NCI-H2029 treated with DMSO at 0.1 percent for 48 hours (cell line): ENCODE measurements around the gene ACKR3.

Experiments used
- DNase-seq: peaks from one replicate; lab custom pipeline; 2025; lab: John Stamatoyannopoulos, UW

ACKR3 gene

DNA sequence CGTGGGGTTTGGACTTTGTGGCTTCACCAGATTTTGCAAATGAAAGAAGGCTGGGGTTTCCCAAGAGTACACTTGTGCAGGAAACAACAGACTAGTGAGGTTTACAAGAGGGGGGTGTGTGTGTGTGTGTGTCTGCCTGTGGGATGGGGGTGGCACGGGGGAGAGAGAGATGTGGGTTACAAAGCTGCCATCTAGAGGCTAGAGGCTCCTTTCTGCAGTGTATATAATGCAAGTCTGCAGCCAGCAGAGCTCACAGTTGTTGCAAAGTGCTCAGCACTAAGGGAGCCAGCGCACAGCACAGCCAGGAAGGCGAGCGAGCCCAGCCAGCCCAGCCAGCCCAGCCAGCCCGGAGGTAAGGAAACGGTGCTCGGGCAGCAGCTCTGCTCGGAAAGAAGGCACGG is at the start of gene ACKR3:
ACKR3 (plus strand) TSS at position 253 of the 401 bp plus-strand sequence. CDS start 10,641 bp downstream, outside the sequence.
- peak; percentile 70 for DNase-seq

DNA sequence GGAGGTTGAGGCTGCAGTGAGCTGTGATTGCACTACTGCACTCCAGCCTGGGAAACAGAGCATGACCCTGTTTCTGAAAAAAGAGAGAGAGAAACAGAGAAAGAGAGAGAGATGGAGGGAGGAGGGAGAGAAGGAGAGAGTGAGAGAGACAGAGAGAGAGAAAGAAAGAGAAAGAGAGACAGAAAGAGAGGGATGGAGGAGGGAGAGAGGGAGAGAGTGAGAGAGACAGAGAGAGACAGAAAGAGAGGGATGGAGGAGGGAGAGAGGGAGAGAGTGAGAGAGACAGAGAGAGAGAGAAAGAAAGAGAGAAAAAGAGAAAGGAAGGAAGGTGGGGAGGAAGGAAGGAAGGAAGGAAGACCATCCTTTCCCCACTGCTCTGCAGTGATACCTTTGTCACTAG is 48.1 kb upstream of the ACKR3 start:
- DNase-seq = no peak

DNA sequence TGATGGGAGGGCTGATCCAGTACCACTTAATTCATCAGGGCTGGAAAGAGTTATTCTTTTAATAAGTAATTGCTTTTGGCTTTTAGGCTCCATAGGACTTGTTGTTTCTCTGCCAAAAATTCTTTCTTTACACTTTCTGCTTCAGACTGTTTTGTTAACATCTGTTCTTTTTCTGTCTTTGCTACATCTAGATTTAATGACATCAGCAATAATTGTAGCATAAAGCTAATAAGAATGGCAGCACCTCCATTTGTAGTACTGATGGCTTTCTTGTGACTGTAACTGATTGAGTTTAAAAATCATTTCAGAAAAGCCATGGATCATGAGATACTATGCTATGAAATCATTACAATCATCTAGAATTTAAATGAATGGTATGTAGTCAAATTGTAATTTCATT is 46.4 kb upstream of the ACKR3 start:
- DNase-seq = no peak

DNA sequence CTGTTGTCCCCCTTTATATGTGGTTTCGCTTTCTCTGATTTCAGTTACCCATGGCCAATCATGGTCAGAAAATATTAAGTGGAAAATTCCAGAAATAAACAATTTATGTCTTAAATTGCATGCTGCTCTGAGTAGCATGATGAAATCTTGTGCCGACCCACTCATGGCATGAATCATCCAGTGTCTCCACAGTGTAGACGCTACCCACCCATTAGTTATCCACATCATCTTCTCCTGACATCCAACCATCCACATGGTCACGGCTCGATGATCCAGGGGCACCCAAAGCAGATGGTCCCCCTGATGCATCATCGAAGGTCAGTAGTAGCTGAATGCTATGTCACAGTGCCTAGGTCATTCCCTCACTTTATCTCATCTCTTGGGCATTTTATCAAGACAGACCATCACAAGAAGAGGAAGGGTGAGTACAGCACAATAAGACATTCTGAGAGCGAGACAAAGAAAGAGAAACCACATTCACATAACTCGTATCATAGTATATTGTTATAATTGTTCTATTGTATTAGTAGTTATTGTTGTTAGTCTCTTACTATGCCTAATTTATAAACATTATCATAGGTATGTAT is 44.1 kb upstream of the ACKR3 start:
- DNase-seq = no peak

DNA sequence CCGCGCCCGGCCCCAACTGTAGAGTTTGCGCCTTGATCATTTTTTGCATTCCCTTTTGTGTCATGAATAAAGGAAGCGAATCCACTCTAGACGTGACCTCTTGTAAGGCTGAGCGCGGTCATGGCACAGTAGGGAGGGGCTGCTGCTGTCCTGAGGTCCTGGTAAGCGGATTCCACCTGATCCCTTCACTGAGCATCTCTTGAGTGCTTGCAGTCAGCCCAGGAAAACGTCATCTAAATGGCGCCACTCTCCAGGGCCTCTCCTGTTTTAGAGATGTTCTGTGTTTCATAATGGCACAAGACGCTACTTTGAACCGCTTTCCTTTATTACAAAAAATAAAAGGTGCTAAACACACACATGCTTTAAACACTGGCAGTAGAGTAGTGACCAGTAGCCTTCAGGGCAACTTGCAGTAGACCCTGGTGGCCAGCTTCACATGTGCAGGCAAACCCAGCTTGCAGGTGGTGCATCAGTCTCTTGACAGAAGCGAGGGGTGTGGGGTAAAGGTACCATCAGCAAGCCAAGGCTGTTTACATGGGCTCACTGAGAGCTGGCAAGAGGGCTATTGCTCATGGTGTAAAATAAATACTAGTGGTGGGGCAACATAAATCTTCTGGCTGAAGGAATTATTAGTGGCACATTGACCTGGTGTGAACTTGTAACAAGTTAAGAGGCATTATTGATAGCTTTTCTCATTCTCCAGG is 43.0 kb upstream of the ACKR3 start:
- DNase-seq = no peak

DNA sequence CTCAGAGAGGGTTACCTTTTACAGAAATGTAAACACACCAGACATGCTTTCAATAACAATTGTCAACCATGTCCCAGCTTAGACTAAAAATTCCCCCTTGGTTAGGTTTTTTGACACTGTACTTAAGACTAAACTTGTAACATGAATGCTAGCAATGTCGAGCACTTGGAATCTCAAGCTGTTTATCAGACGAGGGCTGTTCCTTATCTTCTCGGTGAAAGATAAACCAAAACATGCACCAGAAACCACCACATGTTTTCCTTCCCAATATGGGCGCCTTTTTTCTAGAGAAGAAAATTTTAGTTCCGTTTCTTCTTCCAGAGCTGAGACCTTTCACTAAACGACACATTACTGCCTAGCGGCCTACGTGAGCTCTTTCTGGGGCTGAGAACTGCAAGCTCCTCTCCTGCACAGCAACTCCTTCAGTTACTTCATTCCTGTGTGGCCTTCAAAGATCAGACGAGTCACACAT is 42.4 kb upstream of the ACKR3 start:
- no peak for DNase-seq

DNA sequence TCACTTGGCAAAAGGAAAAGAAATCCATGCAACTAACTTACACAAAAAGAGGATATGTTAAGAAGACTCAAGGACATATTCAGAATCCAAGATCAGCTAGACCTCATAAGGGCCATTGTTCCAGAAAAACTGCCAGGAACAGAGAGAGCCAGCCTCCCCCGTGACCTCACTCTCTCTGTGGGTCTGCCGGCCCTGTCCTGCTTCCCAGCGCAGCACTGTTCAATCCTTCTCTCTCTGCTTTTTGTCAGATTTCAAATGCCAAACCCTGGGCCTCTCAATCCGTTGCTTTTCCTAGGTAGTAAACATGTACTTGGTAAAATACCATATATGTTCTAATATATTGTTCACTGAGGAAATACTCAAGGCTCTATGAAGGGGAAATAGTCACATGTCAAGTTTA is 40.0 kb upstream of the ACKR3 start:
- DNase-seq = no peak

DNA sequence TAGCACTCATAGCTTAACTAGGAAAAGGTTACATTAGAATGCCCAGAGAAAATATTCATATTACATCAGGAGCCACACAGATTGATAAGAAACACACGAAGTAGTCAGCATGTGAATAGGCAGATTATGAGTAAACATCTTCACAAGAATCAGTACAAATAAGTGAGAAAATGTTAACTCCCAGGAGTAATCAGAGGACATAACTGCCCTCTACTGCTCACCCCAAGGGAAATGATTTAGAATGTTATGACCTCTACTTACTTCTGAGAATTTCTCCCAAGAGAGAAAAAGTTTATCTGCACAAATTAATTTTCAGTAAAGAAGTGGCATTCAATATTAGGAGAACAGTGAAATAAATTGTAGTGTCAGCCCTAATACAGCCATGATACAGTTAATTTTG is 39.1 kb upstream of the ACKR3 start:
- DNase-seq = no peak

DNA sequence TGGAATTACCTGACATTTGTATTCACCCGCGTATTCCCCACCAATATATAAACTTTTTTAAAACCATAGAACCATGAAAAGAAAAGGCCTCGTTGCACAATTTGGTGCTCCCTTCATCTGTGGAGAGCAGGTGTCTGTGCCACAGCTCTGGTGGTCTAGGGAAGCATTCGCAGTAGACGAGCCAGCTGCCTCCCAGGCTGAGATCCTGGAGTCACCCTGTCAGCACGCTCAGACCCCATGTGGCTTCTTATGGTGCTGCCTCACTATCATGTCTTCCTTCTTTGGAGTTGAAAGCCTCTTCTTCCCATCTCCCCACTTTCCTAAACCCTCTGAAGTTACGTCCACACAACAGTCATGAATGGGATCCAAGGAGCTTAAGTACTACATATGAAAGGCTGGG is 38.4 kb upstream of the ACKR3 start:
- no peak for DNase-seq

DNA sequence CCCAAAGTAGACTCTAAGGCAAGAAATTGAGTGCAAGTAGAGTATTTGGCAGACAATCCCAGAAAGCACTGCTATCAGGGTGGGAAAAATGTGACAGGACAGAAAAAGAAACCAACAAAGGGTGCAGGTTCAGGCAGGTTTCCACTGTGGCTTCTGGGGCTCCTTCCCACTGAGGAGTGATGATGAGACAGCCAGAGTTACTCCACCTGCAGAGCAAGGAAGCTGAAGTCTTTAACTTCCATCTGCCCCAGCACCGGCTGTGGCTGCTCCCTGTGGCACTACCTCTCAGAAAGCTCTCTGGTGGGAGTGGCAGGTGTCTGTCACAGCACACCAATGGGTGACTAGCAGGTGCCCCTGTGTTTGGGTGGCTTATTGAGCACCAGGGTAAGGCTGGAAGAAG is 37.6 kb upstream of the ACKR3 start:
- no peak for DNase-seq

DNA sequence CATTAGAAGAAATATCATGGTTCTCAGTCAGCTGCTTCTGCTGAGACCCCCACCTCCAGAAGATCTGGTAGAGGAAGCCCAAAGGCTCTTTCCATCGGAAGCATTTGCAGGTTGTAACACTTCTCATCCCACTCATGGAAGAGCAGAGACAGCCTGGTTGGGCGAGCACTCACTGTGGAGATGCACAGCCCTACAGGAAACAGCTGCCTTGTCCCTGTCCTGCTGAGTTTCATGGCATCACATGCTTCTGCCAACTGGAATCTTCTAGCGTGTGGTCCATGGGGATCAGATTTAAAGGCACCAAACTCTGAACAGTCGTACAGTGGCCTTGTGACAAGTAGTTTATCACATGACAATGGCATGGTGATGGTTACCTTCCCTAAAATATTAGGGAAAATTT is 36.3 kb upstream of the ACKR3 start:
- DNase-seq = no peak

DNA sequence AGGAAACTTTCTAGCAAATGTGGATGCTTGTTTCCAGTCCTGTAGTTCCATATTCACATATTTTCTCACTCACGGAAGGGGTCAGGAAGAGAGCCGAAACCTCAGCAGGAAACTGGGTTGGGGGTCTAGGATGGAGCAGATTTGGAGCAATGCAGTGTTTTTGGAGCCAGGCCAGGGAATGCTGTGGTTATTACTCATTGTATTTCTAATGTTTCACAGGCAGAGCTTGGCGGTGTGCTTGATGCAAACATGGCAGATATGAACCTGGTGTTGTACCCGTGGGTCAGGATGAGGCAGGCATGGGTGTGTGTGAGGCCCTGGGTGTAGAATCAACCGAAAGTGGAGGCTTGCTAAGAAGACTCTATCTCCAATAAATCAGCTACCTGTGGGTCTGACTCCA is 34.6 kb upstream of the ACKR3 start:
- DNase-seq = no peak

DNA sequence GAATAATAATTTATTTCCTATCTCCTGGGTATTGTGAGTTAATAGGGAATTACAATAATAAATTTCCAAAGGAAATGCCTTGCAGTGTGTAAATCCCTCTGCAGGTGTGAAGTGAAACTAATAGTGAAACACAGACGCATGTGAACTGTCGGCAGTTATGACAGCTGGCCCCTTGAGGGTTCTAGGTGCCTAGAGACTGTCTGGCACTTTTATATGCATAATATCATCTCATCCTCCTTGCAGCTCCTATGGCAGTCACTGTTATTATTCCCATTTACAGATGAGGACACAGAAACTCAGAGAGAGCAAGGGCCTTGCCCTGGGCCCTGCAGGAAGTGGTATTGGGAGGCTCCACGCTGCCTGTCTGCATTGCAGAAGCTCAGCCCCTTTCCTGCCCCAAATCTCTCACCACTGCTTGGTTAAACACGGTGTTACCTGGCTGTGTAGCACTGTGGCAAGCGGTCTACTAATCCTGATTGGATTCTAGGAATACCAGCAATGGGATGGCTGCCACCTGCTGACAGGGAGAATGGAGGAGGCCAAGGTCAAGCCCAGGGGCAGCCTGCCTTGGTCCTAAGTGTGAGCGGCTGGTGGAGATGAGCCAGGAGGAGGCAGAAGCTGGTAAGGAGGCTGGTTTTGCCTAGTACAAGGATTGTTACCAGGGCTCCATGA is 32.8 kb upstream of the ACKR3 start:
- no peak for DNase-seq

DNA sequence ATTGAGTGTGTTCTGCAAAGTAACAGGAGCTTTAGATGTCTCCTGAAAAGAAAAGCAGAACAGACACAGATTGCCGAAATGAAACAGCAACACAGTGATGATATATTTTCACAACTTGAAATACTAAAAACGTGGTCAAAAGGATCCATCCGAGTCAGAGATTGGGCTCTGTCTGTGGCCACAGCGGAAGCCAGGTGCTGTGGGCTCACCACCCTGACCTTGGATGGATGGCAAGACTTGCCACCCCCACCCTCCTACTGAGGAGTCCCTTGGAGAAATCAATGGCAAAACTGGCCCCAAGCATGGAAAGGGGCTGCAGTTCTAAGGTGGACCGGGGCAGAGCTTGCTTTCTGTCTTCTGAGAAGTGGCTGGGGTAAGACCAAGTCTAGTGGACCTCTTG is 31.4 kb upstream of the ACKR3 start:
- no peak for DNase-seq

DNA sequence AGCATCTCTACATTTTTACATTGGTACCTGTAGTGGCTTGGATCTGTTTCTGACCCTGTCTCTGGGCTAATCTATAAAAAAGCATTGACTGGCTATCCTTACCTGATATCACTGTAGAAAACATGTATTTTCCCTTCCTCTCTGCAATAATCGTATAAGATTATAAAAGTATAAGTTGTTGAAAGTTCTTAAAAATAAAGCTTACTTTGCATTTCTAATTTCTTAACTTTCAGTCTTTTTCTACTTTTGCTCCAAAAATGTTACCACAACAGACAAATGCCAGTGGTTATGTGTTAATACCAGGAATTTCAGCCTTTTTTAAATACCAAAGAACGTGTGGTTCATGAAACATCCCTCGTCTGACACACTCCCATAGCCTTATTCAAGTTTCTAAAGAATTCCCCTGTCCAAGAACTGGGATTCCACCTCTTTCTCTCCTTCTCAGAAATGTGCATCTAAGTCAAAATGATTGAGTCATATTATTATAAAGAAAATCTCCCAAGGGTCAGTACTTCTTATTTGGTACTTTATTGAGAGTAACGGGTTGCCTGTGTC is 28.5 kb upstream of the ACKR3 start:
- no peak for DNase-seq

DNA sequence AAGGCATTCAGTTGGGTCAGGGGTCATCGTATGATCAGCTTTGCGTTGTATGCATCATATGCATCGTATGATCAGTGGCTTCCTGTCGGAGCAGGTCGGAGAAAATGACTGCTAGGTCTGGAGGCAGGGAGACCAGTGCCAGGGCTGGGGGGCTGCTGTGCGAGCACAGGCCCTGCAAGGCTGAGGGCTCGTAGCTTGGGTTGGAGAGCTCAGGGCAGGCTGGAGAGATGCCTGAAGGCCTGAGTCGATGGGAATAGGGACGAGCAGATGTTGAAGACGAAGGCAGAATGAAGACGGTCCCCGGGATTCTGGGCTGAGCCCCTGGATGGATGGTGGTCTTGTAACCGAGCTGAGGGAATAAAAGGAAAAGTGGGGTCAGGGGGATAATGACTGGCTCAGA is 25.3 kb upstream of the ACKR3 start:
- DNase-seq = no peak

DNA sequence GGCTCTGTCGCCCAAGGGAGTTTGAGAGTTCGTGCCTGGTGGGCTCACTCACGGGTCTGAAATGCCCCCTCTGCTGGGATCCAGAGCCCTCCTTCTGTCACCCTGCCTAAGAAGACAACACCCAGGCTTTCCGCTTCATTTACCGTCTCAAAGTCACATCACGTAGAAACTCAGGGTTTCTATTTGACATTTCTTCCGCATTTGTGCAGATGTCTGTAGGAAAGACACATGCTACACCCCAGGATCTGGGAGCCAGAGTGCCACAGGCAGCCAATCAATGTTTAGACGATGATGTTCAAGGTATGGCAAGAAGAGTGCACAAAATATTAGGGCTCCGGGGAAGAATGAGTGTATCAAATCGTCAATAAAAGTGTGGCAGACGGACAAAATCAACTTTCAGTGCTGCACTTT is 24.4 kb upstream of the ACKR3 start:
- DNase-seq = no peak

DNA sequence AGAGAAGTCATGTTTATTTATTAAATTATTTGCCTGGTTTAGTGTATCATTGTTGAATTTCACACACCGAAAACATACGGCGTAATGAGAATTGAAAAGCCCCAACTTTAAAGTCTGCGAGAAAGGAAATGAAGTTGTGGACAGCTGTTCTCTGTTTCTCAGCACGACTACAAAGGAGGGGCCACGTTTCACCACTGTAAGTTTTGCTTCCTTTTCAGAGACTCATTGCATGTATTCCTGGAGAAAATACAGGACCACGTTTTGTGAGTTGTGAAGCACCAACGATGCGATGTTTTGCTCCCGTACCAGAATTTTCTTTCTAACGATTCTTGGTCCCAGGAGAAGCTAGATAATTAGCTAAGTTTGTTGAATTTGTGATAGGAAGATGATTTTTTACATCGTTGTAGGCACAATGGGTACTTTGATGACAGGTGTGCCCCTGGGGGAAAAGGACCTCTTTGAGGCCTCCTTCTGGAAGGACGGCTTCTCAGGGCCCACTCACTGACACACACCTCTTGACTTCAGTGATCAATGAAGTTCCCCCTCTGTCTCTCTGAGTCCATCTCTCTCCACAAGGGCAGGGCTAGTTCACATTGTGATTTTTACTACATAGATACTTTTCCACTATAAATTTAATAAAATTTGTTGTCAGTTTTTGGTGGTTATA is 23.7 kb upstream of the ACKR3 start:
- DNase-seq = no peak

DNA sequence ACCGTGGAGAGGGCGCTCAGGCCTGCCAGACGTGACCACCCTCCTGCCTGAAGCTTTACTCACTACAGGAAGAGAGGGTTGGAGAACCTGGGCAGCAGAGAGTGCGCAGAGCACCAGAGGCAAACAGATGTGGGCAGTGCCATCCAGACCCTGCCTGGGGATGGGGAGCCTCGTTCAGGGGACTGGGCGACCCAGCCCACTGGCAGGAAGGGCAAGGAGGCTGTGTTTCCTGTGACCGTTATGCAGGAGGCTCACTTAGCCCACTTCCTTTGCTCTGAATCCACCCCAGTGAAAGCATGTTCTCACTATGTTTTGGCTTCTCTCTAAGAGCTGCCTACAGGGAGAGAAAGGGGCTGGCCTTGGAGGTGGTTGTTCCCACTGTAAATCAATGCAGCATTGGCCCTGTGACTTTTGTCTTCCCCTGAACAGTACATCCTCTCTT is 23.0 kb upstream of the ACKR3 start:
- no peak for DNase-seq

DNA sequence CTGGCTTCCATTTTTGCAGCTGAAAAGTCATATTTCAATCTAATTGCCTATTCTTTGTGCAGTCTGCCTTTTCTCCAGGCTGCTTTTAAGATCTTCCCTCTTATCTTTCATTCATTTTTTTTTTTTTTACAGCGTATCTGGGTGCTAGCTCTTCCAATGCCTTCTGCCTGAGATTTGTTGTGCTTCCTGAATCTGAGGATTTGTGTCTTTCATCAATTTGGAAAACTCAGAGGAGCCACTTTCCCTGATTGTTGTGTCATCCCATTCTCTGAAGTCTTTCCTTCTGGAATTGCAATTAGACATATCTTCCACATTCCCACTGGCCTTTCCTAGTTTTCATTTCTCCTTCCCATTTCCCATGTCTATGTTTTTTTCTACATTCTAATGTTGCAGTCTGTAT is 21.9 kb upstream of the ACKR3 start:
- no peak for DNase-seq

DNA sequence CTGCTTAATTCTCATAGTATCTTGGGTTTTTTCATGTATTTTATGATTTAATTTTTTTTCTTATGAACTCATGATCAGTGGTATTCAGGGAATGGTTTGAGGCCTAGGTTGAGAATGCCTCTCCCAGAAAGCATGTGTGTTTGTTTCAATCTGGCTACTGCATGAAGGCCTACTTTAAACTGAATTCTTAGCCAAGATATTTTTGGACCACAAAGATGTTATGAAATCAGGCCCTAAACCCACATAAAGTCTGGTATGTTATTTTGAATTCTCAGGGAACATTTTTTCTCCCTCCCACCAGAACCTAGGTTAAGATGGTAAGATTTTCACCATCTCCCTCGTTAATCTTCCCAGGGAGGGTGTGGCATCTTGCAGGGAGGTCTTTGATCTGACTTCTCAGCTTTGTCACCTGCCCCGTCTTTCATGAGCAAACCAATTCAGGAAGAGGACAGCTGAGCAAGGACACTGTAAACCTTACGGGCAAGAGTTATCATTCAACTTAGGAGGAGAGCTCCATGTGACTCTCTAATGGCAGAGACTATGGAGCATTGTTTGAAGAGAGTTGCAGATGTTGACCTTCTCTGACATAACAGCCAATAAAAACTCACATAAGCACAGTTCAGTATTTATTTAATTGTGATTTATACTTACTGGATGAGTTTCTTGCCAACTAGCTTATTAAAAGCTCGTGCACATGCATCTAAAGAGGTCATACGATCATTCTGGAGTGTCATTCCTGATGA is 21.3 kb upstream of the ACKR3 start:
- DNase-seq = no peak

DNA sequence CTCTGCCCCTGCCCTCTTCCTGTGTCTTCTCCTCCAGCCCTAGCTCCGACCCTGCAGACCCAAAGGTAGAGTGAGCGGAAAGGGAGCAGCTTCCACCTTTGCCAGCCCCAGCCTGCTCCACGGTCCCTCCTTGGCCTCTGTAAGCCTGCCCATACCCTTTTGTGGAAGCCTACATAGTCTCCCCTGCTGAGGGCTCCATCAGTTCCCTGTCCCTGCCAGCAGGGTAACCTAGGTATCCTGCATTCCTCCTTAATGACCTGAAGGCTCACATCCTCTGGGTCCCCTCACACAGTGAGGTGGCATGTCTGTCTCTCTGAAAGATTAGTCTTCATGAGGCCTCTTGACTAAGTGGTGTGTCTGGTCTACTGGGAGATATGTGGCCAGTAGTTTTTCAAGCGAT is 20.5 kb upstream of the ACKR3 start:
- DNase-seq = no peak
